WTC11 (cell line): ENCODE measurements around the gene DNAAF3. TPM values are rescaled to one million over a fixed set of nuclear protein-coding genes. Genes with fewer than 3 reads are reported as not detected.
A peak's percentile ranks its signal among the peaks of the same experiment; 100 is the strongest.

ENCODE experiments used
- ATAC-seq: fragments of 200-7000 bp; cut with Tn5 transposase; 2 replicates; pipeline ENCODE4 v1.10.0; 2021; ENCODE audit warnings: mild to moderate bottlenecking, moderate library complexity
- CTCF ChIA-PET: fragments of 300-600 bp; sonication (Branson Sonifier 250); formaldehyde crosslinking; loops from one replicate; lab custom pipeline; 2021; ENCODE audit warnings: antibody characterized with exemption; lab: Charles Lee
- POLR2A ChIA-PET: fragments of 350-600 bp; sonication (Branson Sonifier 250); formaldehyde crosslinking; loops from one replicate; lab custom pipeline; 2021; ENCODE audit warnings: antibody characterized with exemption; lab: Charles Lee
- DNase-seq: peaks from one replicate; pipeline ENCODE4 v3.0.0; 2021; ENCODE audit warnings: low spot score
- H3K27ac Mint-ChIP-seq: 2 replicates; pipeline ENCODE4 v1.8.0; 2021; ENCODE audit warnings: mixed read lengths
- H3K27me3 Mint-ChIP-seq: 2 replicates; pipeline ENCODE4 v1.8.0; 2021; ENCODE audit warnings: low read depth, mild to moderate bottlenecking, moderate library complexity, mixed read lengths
- H3K36me3 Mint-ChIP-seq: 2 replicates; pipeline ENCODE4 v1.8.0; 2021; ENCODE audit warnings: mixed read lengths
- H3K4me1 Mint-ChIP-seq: 2 replicates; pipeline ENCODE4 v1.8.0; 2022; ENCODE audit warnings: mixed read lengths
- H3K4me3 Mint-ChIP-seq: 2 replicates; pipeline ENCODE4 v1.8.0; 2021; ENCODE audit warnings: mild to moderate bottlenecking, moderate library complexity, mixed read lengths
- H3K9me3 Mint-ChIP-seq: 2 replicates; pipeline ENCODE4 v1.8.0; 2021; ENCODE audit warnings: mixed read lengths
- CREM ChIP-seq: sonication (generic); formaldehyde crosslinking; IDR thresholded peaks from 2 replicates; pipeline ENCODE4 v1.8.1; 2022; ENCODE audit warnings: mild to moderate bottlenecking, missing genetic modification reagents, moderate library complexity
- ETV6 ChIP-seq: sonication (generic); formaldehyde crosslinking; IDR thresholded peaks from 2 replicates; pipeline ENCODE4 v1.8.1; 2022; ENCODE audit warnings: mild to moderate bottlenecking, missing genetic modification reagents
- FOXJ3 ChIP-seq: sonication (generic); formaldehyde crosslinking; IDR thresholded peaks from 2 replicates; pipeline ENCODE4 v1.9.0; 2021; ENCODE audit warnings: missing genetic modification reagents, mild to moderate bottlenecking, borderline replicate concordance
- FOXK1 ChIP-seq: sonication (generic); formaldehyde crosslinking; IDR thresholded peaks from 2 replicates; pipeline ENCODE4 v1.8.0; 2022; ENCODE audit warnings: mild to moderate bottlenecking, moderate library complexity, missing genetic modification reagents
- GABPB1 ChIP-seq: sonication (generic); formaldehyde crosslinking; IDR thresholded peaks from 2 replicates; pipeline ENCODE4 v1.8.1; 2023; ENCODE audit warnings: mild to moderate bottlenecking, missing genetic modification reagents
- GRHL2 ChIP-seq: fragments of 250-450 bp; sonication (Bioruptor Pico); IDR thresholded peaks from 2 replicates; pipeline ENCODE4 v1.8.0; 2022; ENCODE audit warnings: mild to moderate bottlenecking, moderate library complexity; ENCODE audit not compliant: insufficient replicate concordance, severe bottlenecking
- GTF2I ChIP-seq: fragments of 250-450 bp; sonication (Bioruptor Pico); conservative IDR thresholded peaks from 2 replicates; pipeline ENCODE4 v1.4.0; 2021; ENCODE audit warnings: mild to moderate bottlenecking
- SP1 ChIP-seq: sonication (generic); formaldehyde crosslinking; conservative IDR thresholded peaks from 2 replicates; pipeline ENCODE4 v1.8.1; 2022; ENCODE audit warnings: missing genetic modification reagents
- ZNF263 ChIP-seq: sonication (generic); formaldehyde crosslinking; IDR thresholded peaks from 2 replicates; pipeline ENCODE4 v1.8.1; 2022; ENCODE audit warnings: low read depth, mild to moderate bottlenecking, moderate library complexity, missing genetic modification reagents
- ZNF416 ChIP-seq: fragments of 250-450 bp; sonication (Bioruptor Pico); IDR thresholded peaks from 2 replicates; pipeline ENCODE4 v1.9.0; 2021; ENCODE audit warnings: mild to moderate bottlenecking, inconsistent platforms
- total RNA-seq: library from RNA; stranded (reverse); gene quantifications from 3 replicates; pipeline ENCODE4 v1.2.3, GENCODE V29; 2021
- TF ChIP-seq, protein P1 (sequence below): sonication (generic); formaldehyde crosslinking; IDR thresholded peaks from 2 replicates; pipeline ENCODE4 v1.8.0; 2023; ENCODE audit warnings: missing genetic modification reagents
- TF ChIP-seq, protein P2 (sequence below): sonication (generic); formaldehyde crosslinking; IDR thresholded peaks from 2 replicates; pipeline ENCODE4 v1.8.0; 2022; ENCODE audit warnings: mild to moderate bottlenecking, missing genetic modification reagents
- TF ChIP-seq, protein P3 (sequence below): sonication (generic); formaldehyde crosslinking; conservative IDR thresholded peaks from 2 replicates; pipeline ENCODE4 v1.8.1; 2022; ENCODE audit warnings: mild to moderate bottlenecking, missing genetic modification reagents

Gene DNAAF3
- total RNA-seq, 1 experiment from 2014 or later = 4.0 TPM

DNA sequence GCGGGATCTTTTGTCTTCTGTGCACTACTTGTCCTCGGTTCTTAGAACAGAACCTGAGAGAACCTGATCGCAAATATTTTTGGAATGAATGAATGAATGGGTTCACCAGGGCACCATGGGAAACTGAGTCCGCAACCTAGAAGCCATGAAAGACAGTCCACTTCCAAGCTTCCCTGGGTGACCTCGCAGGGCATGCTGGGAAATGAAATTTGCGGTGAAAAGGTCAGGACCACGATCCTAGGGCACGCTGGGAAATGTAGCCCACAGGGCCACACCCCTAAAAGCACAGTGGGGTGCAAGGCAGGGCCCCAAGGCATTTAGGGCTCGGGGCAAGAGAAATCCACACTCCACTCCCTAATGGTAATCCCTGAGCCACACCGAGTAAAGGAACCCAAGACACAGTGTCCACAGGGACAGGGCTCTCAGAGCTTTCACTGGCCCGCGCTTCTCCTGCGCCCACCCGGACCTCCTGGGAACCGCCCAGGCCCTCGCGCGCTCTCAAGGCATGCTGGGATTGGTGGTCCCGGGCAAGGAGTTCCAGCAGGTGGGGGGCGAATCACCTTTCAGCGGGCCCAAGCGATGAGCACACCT, 47.9 kb downstream of the DNAAF3 start (continued):
- TF ChIP-seq, protein P1, sequence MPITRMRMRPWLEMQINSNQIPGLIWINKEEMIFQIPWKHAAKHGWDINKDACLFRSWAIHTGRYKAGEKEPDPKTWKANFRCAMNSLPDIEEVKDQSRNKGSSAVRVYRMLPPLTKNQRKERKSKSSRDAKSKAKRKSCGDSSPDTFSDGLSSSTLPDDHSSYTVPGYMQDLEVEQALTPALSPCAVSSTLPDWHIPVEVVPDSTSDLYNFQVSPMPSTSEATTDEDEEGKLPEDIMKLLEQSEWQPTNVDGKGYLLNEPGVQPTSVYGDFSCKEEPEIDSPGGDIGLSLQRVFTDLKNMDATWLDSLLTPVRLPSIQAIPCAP (CRISPR knock-in tag) = no peak
- no peak for TF ChIP-seq GTF2I (CRISPR knock-in tag)
- peak; percentile 56 for TF ChIP-seq ETV6 (CRISPR knock-in tag)
- no peak for TF ChIP-seq FOXJ3 (CRISPR knock-in tag)
- TF ChIP-seq, protein P2, sequence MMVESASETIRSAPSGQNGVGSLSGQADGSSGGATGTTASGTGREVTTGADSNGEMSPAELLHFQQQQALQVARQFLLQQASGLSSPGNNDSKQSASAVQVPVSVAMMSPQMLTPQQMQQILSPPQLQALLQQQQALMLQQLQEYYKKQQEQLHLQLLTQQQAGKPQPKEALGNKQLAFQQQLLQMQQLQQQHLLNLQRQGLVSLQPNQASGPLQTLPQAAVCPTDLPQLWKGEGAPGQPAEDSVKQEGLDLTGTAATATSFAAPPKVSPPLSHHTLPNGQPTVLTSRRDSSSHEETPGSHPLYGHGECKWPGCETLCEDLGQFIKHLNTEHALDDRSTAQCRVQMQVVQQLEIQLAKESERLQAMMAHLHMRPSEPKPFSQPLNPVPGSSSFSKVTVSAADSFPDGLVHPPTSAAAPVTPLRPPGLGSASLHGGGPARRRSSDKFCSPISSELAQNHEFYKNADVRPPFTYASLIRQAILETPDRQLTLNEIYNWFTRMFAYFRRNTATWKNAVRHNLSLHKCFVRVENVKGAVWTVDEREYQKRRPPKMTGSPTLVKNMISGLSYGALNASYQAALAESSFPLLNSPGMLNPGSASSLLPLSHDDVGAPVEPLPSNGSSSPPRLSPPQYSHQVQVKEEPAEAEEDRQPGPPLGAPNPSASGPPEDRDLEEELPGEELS (CRISPR knock-in tag) = 0 out of 2 replicates have a peak, but pooled peaks have one; percentile 54

DNA sequence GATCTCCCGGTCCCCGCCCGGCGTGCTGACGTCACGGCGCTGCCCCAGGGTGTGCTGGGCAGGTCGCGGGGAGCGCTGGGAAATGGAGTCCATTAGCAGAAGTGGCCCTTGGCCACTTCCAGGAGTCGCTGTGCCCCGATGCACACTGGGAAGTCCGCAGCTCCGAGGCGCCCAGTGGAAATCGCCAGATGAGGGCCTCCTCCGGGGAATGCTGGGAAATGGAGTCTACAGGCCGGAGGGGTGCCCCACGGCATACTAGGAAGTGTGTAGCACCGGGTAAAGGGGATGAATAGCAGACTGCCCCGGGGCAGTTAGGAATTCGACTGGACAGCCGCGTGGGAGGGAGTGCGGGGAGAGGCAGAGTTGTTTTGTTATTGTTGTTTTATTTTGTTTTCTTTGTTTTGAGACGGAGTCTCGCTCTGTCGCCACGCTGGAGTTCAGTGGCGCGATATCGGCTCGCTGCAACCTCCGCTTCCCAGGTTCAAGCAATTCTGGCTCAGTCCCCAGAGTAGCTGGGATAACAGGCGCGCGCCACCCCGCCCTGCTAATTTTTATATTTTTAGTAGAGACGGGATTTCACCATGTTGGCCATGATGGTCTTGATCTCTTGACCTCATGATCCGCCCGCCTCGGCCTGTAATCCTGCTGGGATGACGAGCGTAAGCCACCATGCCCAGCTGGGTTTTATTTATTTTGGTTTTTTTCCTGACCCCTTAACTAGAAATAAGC, 48.6 kb downstream of the DNAAF3 start:
- TF ChIP-seq FOXK1 (CRISPR knock-in tag) = peak; percentile 76; the same call in 1 of the 2 replicates
- 0 out of 2 replicates have a peak, but pooled peaks have one; percentile 22 for TF ChIP-seq ZNF416 (CRISPR knock-in tag)
- TF ChIP-seq SP1 (CRISPR knock-in tag) = peak; percentile 91
- TF ChIP-seq, protein P3, sequence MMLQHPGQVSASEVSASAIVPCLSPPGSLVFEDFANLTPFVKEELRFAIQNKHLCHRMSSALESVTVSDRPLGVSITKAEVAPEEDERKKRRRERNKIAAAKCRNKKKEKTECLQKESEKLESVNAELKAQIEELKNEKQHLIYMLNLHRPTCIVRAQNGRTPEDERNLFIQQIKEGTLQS = no peak
- peak; percentile 89; the same call in 1 of the 2 replicates for TF ChIP-seq CREM
- TF ChIP-seq FOXJ3 (CRISPR knock-in tag) = no peak
- TF ChIP-seq GRHL2 (CRISPR knock-in tag) = no peak
- TF ChIP-seq GABPB1 (CRISPR knock-in tag) = peak; percentile 20; the same call in 1 of the 2 replicates
- TF ChIP-seq, all 79 proteins: peak for 5
- no peaks in the 10 kb centered on the region for H3K36me3 Mint-ChIP-seq
- CTCF ChIA-PET = interaction anchor here (0.5 to 4.3 kb wide), 17 partner anchors 15 to 678 kb away, joined by 3 to 28 read pairs (median 7); partner anchors contain the start of genes DNAAF3 and KMT5C
- H3K4me1 Mint-ChIP-seq = peaks cover 31% of the 10 kb centered on the region
- ATAC-seq (peak; percentile 78), DNase-seq (peak; percentile 98)
- H3K4me3 Mint-ChIP-seq = peak overlapping the region; percentile 97
- H3K27me3 Mint-ChIP-seq = peaks cover 22% of the 10 kb centered on the region
- POLR2A ChIA-PET = interaction anchor here (0.7 to 1.9 kb wide), 7 partner anchors 11 to 99 kb away, joined by 3 to 7 read pairs (median 3); no protein-coding TSS in a partner anchor
- peak overlapping the region; percentile 97 for H3K27ac Mint-ChIP-seq
- H3K9me3 Mint-ChIP-seq = no peaks in the 10 kb centered on the region

DNA sequence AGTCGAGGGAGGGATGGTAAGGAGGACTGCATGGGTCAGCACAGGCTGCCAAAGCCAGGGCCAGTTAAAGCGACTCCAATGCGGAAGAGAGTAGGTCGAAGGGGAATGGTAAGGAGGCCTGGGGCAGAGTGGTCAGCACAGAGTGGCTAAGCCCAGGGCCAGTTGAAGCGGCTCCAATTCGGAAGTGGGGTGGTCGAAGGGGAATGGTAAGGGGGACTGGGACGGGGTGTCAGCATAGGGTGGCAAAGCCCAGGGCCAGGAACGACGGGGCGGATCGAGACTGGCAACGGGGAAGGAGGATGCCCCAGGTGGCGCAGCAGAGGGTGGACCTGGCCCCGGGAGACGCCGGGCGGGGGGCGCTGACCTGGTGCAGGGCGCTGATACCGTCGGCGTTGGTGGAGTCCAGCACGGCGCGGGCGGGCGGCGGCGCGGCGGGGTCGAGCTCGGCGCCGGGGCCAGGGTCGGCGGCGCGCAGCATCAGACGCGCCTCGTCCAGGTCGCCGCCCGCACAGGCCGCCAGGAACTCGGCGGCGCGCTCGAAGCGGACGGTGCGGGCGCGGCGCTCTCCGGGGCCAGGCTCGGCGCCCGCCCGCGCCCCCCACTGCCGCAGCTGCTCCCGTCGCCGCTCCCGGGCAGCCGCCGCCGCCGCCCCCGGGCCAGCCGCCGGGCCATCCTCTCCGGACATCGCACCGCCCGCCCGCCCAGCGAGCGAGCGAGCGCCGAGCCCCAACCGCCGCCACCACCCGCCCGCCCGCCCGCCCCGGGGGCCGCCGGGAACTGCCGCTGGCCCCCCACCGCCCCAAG, 49.4 kb downstream of the DNAAF3 start, which contains the start of gene PPP1R12C:
Gene PPP1R12C (minus strand): TSS at position 779 of the 804 bp plus-strand sequence. CDS start 94 bp downstream, at position 685.
- H3K36me3 Mint-ChIP-seq = no peaks in the 10 kb centered on the region
- H3K4me1 Mint-ChIP-seq = peaks cover 31% of the 10 kb centered on the region
- H3K27ac Mint-ChIP-seq = peak within 1 kb of the TSS; percentile 97
- ATAC-seq (no peak), DNase-seq (no peak)
- H3K9me3 Mint-ChIP-seq = no peaks in the 10 kb centered on the region
- H3K27me3 Mint-ChIP-seq = peaks cover 14% of the 10 kb centered on the region
- CTCF ChIA-PET = interaction anchor here (0.5 to 4.3 kb wide), 18 partner anchors 16 to 677 kb away, joined by 3 to 28 read pairs (median 7); partner anchors contain the start of genes DNAAF3, KMT5C and PPP6R1
- POLR2A ChIA-PET = interaction anchor here (1.1 to 1.9 kb wide), 4 partner anchors 11 to 23 kb away, joined by 3 to 7 read pairs (median 4); no protein-coding TSS in a partner anchor
- no peak for TF ChIP-seq ZNF263 (CRISPR knock-in tag)
- TF ChIP-seq, protein P2 (CRISPR knock-in tag) = 0 out of 2 replicates have a peak, but pooled peaks have one; percentile 33
- H3K4me3 Mint-ChIP-seq = peak within 1 kb of the TSS; percentile 98
